Liver (tissue), 9 donors: ENCODE results near the gene CSTPP1. TPM values are rescaled to one million over a fixed set of nuclear protein-coding genes. Genes with fewer than 3 reads are reported as not detected.

Experiments used
- DNase-seq: peaks from one replicate; pipeline ENCODE4 v3.0.0-alpha.2; 2017; ENCODE audit warnings: low spot score
- H3K27ac ChIP-seq, 2 donors: one replicate each; pipeline ENCODE4 v1.7.0; 2013; ENCODE audit warnings: inconsistent platforms in 2 of 2, low read length in 2 of 2, control low read depth in 1 of 2, low read depth in 1 of 2, mild to moderate bottlenecking in 1 of 2
- H3K27me3 ChIP-seq, 4 donors: one replicate each; pipeline versions ENCODE4 v1.6.1 to v1.7.0; 2013; ENCODE audit warnings: low read length in 3 of 4, inconsistent platforms in 1 of 4, mild to moderate bottlenecking in 1 of 4, moderate library complexity in 1 of 4; ENCODE audit not compliant: control insufficient read depth in 4 of 4, insufficient read depth in 4 of 4
- H3K36me3 ChIP-seq, 4 donors: one replicate each; pipeline versions ENCODE4 v1.6.1 to v1.7.0; 2013; ENCODE audit warnings: low read length in 3 of 4, mild to moderate bottlenecking in 3 of 4, low read depth in 1 of 4, moderate library complexity in 1 of 4; ENCODE audit not compliant: control insufficient read depth in 4 of 4, insufficient read depth in 3 of 4
- H3K4me1 ChIP-seq, 4 donors: one replicate each; pipeline versions ENCODE4 v1.6.1 to v1.7.0; 2013; ENCODE audit warnings: low read length in 3 of 4, mild to moderate bottlenecking in 3 of 4, moderate library complexity in 1 of 4; ENCODE audit not compliant: control insufficient read depth in 4 of 4, insufficient read depth in 4 of 4
- H3K4me3 ChIP-seq, 3 donors: one replicate each; pipeline versions ENCODE4 v1.6.1 to v1.7.0; 2013; ENCODE audit warnings: low read length in 3 of 3, control low read depth in 1 of 3, low read depth in 1 of 3, mild to moderate bottlenecking in 1 of 3
- H3K9ac ChIP-seq, 2 donors: one replicate each; pipeline ENCODE4 v1.7.0; 2013; ENCODE audit warnings: low read length in 2 of 2, mild to moderate bottlenecking in 2 of 2, moderate library complexity in 2 of 2, control low read depth in 1 of 2, low read depth in 1 of 2
- H3K9me3 ChIP-seq, 4 donors: one replicate each; pipeline versions ENCODE4 v1.6.1 to v1.7.0; 2013; ENCODE audit warnings: low read length in 3 of 4; ENCODE audit not compliant: control insufficient read depth in 4 of 4
- EGR1 ChIP-seq, 2 donors: IDR thresholded peaks; 2 replicates each; pipeline ENCODE4 v1.6.1; 2016 to 2018; ENCODE audit warnings: antibody characterized with exemption in 2 of 2, low read depth in 2 of 2
- FOXA1 ChIP-seq: IDR thresholded peaks from 2 replicates; pipeline ENCODE4 v1.6.1; 2016; ENCODE audit warnings: antibody characterized with exemption
- FOXA2 ChIP-seq: IDR thresholded peaks from 2 replicates; pipeline ENCODE4 v1.6.1; 2016; ENCODE audit warnings: antibody characterized with exemption
- HNF4A ChIP-seq, 2 donors: conservative IDR thresholded peaks; 2 replicates each; pipeline ENCODE4 v1.6.1; 2016; ENCODE audit warnings: antibody characterized with exemption in 2 of 2, mild to moderate bottlenecking in 2 of 2
- HNF4G ChIP-seq: IDR thresholded peaks from 2 replicates; pipeline ENCODE4 v1.6.1; 2016; ENCODE audit warnings: antibody characterized with exemption
- JUND ChIP-seq, 2 donors: IDR thresholded peaks; 2 replicates each; pipeline ENCODE4 v1.6.1; 2016; ENCODE audit warnings: antibody characterized with exemption in 2 of 2
- NR2F2 ChIP-seq: IDR thresholded peaks from 2 replicates; pipeline ENCODE4 v1.6.1; 2016; ENCODE audit warnings: antibody characterized with exemption
- RXRA ChIP-seq, 2 donors: IDR thresholded peaks; 2 replicates each; pipeline ENCODE4 v1.6.1; 2017 to 2018; ENCODE audit warnings: antibody characterized with exemption in 2 of 2, mild to moderate bottlenecking in 1 of 2
- TAF1 ChIP-seq: conservative IDR thresholded peaks from 2 replicates; pipeline ENCODE4 v1.6.1; 2016; ENCODE audit warnings: antibody characterized with exemption, mild to moderate bottlenecking
- WGBS: extraction: QIAGEN DNeasy Blood & Tissue Kit; methylation state at CpG from one replicate; pipeline ENCODE4 v1.1.7; 2013; 5-methylcytosine and 5-hydroxymethylcytosine counted together
- polyA plus RNA-seq, 2 donors: library from polyadenylated mRNA; stranded (reverse) in 1 of 2; unstranded in 1 of 2; fragments of 200-250 nt in 1 of 2; fragments of >200 nt in 1 of 2; fragmentation: Nextera tagmentation in 1 of 2; extraction: Ambion mirVana in 1 of 2; gene quantifications; one replicate each; pipeline versions ENCODE4 v1.2.1 to v1.2.3, GENCODE V29; 2013 to 2015
- total RNA-seq, 2 donors: library from RNA; depleted of rRNA; stranded (reverse); fragments of >200 nt; gene quantifications; one replicate each; pipeline ENCODE4 v1.2.3, GENCODE V29; 2014
- TF ChIP-seq, protein P1 (sequence below): IDR thresholded peaks from 2 replicates; pipeline ENCODE4 v1.6.1; 2016; ENCODE audit warnings: antibody characterized with exemption
- TF ChIP-seq, protein P2 (sequence below): IDR thresholded peaks from 2 replicates; pipeline ENCODE4 v1.6.1; 2016; ENCODE audit warnings: antibody characterized with exemption, mild to moderate bottlenecking
- donor health status: healthy.
- donor health status: healthy.
- donor health status: healthy.
- donor health status: healthy.
- donor health status: healthy.

CSTPP1 gene
- total and polyA plus RNA-seq, 4 donors = 5.4 to 6.6 (median 5.7) TPM

DNA sequence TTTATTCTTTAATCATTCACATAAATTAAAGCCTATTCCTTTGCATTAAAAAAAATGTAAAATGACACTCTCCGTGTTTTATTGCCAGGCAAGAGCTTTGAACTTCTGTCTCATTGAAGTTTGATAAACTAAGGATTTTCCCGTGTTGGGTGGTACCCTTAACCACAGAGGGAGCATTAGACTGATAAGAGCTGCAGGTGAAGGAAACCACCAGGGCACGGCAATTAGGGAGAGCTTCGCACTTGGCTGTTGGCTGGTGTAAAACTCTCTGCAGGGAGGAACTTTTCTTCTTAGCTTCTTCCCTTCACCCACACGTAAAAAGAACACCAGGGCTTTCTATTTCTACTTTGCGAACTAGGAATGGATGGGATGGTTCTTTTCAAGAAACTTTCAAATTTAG, 47.0 kb downstream of the CSTPP1 start:
- TF ChIP-seq FOXA1 (no peak), EGR1 (IDR thresholded peaks at IDR 0.05; ENCODE audit: low read depth in 2 of 2) (no peak), RXRA (IDR thresholded peaks at IDR 0.05) (no peak), NR2F2 (no peak), HNF4G (no peak)
- TF ChIP-seq, protein P1, sequence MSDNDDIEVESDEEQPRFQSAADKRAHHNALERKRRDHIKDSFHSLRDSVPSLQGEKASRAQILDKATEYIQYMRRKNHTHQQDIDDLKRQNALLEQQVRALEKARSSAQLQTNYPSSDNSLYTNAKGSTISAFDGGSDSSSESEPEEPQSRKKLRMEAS = no peak
- H3K27me3 ChIP-seq = no peaks in the 10 kb centered on the region
- no peaks in the 10 kb centered on the region for H3K4me1 ChIP-seq
- WGBS = 83% methylated on average over 6 of the region's 6 CpGs
- H3K27ac ChIP-seq = no peak overlapping the region
- H3K9me3 ChIP-seq = no peaks in the 10 kb centered on the region
- no peak overlapping the region for H3K4me3 ChIP-seq
- no peak overlapping the region for H3K9ac ChIP-seq
- no peak for DNase-seq
- no peaks in the 10 kb centered on the region for H3K36me3 ChIP-seq

DNA sequence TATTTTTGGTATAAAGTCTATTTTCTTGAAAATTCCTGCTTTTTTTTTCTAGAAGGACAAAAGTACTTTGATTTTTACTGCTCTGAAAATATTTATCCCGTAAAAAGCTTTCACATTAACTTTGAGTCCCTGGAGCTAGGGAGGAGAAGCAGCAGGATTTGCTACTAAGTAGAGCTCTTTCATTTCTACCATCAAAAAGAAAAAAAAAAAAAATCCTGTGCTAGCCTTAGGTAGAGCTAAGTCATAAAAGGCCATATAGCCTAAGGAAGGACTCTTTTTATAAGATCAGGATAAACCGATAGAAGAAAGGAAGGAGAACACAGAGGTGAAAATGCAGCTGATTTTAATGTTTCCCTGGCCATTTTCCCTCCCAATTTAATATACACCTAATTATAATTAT, 48.0 kb downstream of the CSTPP1 start:
- DNase-seq = no peak
- 86% methylated on average over 2 of the region's 2 CpGs for WGBS
- no peaks in the 10 kb centered on the region for H3K9me3 ChIP-seq
- H3K4me3 ChIP-seq = no peak overlapping the region
- no peaks in the 10 kb centered on the region for H3K27me3 ChIP-seq
- H3K27ac ChIP-seq = no peak overlapping the region
- H3K4me1 ChIP-seq = no peaks in the 10 kb centered on the region
- H3K36me3 ChIP-seq = no peaks in the 10 kb centered on the region
- TF ChIP-seq, protein P1 = no peak
- TF ChIP-seq, protein P2, sequence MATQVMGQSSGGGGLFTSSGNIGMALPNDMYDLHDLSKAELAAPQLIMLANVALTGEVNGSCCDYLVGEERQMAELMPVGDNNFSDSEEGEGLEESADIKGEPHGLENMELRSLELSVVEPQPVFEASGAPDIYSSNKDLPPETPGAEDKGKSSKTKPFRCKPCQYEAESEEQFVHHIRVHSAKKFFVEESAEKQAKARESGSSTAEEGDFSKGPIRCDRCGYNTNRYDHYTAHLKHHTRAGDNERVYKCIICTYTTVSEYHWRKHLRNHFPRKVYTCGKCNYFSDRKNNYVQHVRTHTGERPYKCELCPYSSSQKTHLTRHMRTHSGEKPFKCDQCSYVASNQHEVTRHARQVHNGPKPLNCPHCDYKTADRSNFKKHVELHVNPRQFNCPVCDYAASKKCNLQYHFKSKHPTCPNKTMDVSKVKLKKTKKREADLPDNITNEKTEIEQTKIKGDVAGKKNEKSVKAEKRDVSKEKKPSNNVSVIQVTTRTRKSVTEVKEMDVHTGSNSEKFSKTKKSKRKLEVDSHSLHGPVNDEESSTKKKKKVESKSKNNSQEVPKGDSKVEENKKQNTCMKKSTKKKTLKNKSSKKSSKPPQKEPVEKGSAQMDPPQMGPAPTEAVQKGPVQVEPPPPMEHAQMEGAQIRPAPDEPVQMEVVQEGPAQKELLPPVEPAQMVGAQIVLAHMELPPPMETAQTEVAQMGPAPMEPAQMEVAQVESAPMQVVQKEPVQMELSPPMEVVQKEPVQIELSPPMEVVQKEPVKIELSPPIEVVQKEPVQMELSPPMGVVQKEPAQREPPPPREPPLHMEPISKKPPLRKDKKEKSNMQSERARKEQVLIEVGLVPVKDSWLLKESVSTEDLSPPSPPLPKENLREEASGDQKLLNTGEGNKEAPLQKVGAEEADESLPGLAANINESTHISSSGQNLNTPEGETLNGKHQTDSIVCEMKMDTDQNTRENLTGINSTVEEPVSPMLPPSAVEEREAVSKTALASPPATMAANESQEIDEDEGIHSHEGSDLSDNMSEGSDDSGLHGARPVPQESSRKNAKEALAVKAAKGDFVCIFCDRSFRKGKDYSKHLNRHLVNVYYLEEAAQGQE = no peak
- no peak overlapping the region for H3K9ac ChIP-seq

DNA sequence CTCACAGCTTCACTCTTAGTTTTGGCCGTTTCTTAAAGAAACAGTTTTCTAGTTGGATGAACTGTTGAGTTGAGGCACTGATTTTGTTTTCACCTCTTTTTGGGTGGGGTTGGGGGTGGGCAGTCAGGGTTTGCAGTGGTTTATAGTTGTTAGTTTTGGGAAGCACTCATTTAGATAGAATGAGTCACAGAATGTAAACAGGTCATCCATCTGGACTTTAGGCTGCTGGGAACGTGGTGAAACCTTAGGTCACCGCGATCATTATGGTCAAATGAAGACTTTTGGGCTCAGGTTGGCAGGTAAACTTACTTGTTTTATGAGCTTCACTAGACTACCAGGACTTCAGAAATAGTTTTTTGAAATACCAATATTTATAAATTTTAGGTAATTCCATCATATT, 48.4 kb downstream of the CSTPP1 start:
- Histone ChIP-seq H3K27me3 (no peaks in the 10 kb centered on the region), H3K36me3 (no peaks in the 10 kb centered on the region), H3K27ac (no peak overlapping the region), H3K4me1 (no peaks in the 10 kb centered on the region), H3K9ac (no peak overlapping the region), H3K4me3 (no peak overlapping the region), H3K9me3 (no peaks in the 10 kb centered on the region)
- 54% methylated on average over 4 of the region's 4 CpGs for WGBS
- no peak for DNase-seq
- TF ChIP-seq, protein P2 = no peak
- TF ChIP-seq FOXA1 (peak; percentile 18), HNF4A (conservative IDR thresholded peaks at IDR 0.05) (peak; percentile 53 to 75), FOXA2 (peak; percentile 55), TAF1 (no peak), RXRA (IDR thresholded peaks at IDR 0.05) (peak in 1 of 2 donors; percentile 50), JUND (IDR thresholded peaks at IDR 0.05) (peak; percentile 33 to 88)
